Occipital lobe (tissue), 2 donors: Measurements from ENCODE around the gene CCDC88C. TPM values are rescaled to one million over a fixed set of nuclear protein-coding genes. Genes with fewer than 3 reads are reported as not detected.
"Not testable (repeated sequence)": the region's sequence is repeated elsewhere in the genome, so short reads cannot be mapped to it uniquely, and the experiment has no call there.

Experiments
- DNase-seq: peaks from one replicate; lab custom pipeline; 2025; lab: John Stamatoyannopoulos, UW
- total RNA-seq: library from RNA; depleted of rRNA; stranded (reverse); fragments of >200 nt; gene quantifications from one replicate; pipeline ENCODE4 v1.2.3, GENCODE V29; 2014

The CCDC88C gene
- total RNA-seq, 1 donor from 2014 or later = 14.3 TPM

DNA sequence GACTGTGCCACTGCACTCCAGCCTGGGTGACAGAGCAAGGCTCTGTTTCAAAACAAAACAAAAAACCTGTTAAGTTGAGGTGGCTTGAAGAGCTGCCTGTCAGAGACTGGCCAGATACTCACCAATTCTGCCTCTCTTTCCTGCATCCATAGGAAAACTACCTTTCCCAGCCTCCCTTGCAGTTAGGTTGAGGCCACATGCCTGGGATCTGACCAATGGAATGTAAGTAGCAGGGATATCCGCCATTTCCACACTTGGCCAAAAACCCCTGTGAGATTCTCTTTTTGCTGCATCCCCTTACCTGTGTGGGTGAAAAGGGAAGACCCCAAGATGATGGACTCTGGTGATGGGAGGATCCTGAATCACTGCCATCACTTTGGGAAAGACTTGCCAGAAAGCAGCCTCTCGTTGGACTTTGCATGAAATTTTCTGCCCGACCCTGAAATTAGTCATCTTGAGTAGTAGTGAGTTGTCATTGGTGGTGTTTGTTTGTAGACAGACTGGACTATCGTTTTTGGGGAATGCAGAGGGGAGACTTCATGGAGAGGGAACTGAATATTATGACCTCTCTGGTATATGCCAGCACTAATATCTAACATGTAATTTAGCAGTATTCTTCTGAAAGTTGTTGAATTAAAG is 187.1 kb downstream of the CCDC88C start:
- no peak for DNase-seq

DNA sequence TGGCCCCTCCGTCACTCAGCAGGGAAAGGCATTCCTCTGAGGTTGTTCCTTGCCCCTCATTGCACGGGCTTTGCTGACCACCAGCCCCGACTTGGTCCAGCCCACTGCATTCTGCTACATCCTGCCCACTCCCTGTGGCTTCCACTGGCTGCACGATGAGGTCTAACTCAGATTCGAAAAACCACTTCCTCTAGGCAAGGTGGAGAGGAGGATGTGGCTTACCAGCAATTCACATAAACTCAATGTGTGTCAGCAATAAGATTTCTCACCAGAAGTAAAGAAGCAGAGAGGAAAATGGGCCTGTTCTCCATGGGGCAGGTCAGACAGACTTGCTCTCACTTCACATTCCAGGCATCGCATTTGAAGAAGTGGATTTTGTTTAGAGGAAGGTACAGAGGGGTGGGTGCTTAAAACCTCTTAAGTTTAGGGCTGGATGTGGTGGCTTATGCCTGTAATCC is 187.8 kb downstream of the CCDC88C start:
- no peak for DNase-seq

DNA sequence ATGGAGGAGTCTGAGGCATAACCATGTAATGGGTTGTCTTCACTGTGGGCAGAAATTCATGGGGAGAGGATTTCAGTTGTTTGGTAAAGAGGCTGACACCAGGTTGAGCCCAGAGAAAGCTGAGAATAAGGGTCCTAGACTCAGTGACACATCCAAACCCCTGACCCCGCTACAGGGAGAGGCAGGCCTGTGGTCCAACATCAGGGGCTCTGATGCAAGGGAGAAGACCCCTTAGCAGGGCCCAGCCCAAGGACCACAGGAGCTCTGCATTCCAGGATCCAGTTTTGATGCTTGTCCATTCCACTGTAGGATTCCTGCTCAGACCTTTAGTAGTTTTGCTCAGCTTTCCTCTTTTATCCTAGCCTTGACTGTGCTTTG is 188.6 kb downstream of the CCDC88C start:
- no peak for DNase-seq

DNA sequence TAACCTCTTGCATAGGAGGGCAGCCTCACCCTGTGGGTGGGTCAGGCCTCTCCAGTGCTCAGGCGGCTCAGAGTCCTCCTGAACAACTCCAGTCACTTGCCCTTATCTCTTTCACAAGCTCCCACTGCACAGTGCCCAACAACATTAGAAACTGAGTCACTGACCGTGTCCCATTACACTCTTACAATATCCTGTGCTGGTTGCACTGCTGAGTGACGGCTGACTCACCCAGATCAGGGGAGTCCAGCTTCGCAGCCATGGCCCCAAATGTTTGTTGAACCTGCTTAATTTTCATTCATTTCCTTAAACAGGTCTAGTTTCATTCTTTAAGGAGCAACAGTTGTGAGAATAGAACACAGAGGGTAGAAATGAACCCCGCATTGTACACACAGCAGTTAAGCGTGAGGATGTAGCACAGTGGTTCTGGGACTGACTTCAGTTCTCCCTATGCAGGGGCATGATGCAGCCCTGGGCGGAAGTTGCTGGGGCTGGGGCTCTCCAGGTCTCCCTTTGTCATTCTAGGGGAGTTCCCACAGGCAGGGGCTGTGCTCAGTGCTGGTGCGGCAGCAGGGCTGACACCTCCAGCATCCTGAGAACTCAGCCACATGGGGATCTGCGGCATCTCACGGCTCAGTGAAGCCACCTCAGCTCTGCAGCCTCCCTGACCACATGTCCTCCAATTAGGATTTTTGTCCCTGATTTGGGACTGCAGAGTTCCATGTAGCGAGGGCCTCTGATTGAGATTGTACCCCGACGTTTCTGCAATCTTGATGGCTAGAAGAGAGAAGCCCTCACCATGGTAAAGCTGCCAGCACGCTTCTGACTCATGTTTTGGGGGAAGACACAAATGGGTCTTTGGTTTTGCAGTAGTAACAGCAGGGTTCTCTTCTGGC is 189.3 kb downstream of the CCDC88C start:
- DNase-seq = no peak

DNA sequence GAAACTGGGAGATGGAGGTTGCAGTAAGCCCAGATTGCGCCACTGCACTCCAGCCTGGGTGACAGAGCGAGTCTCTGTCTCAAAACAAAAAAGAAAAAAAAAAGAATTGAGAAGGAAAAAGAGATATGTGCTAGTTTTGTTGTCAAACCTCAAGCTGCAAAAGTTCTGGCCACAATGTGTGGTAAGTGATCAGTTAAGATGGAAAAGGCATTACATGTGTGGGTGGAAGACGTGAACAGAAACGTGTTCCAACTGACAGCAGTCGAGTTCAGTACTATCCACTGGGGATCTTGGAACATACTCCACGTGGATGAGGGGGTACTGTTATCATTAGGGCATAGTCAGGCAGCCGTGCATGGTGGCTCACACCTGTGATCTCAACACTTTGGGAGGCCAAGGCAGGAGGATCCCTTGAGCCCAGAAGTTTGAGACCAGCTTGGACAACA is 190.4 kb downstream of the CCDC88C start:
- DNase-seq = no peak

DNA sequence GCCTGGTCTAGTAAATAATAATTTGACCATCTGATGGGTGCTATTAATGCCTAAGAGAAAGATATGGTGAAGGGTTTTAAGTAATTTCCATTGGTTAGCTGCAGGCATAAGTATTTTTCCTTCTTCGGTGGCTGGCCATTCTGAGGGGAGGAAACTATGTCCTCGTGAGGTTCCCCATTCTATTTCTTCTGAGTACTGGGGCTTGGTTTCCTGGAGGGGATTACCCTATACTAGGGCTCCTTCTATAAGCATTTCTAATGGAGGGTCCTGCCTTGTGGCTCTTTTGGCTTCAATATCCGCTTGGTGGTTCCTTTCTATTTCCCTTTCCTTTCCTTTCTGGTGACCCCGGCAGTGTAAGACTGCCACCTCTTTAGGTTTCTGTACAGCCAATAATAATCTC is 191.3 kb downstream of the CCDC88C start:
- DNase-seq = not testable (repeated sequence)

DNA sequence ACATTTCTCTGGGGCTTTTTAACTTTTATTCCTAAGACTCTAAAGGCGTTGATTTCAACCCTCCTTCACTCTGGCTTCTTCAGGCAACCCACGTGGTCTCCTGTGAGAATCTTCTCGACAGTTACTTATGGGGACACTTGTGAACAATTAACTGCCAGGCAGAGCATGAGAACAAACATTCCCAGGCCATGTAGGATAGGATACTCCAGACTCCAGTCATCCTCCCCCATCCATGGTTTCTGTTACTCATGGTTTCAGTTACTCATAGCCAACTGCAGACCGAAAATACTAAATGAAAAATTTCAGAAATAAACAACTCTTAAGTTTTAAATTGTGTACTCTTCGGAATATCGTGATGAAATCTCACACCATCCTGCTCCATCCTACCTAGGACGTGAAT is 192.6 kb downstream of the CCDC88C start:
- DNase-seq = no peak

DNA sequence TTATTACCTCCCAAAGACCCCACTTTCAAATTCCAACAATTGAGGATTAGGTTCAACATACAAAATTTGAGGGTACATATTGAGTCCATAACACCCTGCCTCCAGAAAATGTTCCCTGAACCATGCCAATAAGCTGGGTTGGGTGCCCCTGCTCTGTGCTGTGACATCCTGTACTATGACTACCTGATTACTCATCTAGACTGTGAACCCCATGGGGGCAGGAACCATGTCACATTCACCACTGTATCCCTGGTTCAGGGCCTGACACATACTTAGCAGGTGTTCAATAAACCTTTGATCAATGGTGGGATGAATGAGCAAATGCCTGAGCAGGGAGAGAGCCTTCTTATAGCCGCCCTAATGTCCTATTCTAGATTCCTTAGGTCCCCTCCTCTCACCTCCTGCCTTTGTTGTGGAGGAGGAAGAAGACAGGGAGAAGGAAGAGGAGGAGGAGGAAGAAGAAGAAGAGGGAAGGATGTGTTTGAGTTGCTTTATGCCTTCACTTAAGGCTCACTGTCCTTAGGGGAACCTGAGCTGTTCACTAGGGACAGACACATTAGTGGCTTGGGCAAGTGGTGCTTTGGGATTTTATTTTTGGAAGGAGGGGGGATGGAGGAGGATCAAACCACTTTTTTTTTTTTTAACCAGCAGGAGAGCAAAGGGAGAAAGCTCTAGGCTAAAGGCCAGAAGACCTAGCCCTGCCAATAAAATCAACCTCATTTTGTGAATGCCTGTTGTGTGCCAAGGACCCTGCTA is 194.4 kb downstream of the CCDC88C start:
- no peak for DNase-seq

Other genes with a start within 250 kb of the CCDC88C start
- 5.9 TPM for gene GPR68, start 173.1 kb downstream of the CCDC88C start, total RNA-seq
- gene PPP4R3A, start 92.5 kb upstream of the CCDC88C start, total RNA-seq = 142 TPM